Measurements from ENCODE around the gene PARG.
"Not testable (repeated sequence)": the region's sequence is repeated elsewhere in the genome, so short reads cannot be mapped to it uniquely, and the experiment has no call there.

PARG gene

GRCh38 chr10:49903829-49904228, 38.0 kb downstream of the PARG start:
- DNase-seq: not testable (repeated sequence)

- DNase-seq: not testable (repeated sequence)
These were observed 41.4 kb downstream of the PARG start for GRCh38 chr10:49900406-49900805.

- not testable (repeated sequence) for DNase-seq
These were observed 41.8 kb downstream of the PARG start for GRCh38 chr10:49899999-49900398.

- not testable (repeated sequence) for DNase-seq
These were observed 51.8 kb downstream of the PARG start for GRCh38 chr10:49890025-49890424.

- DNase-seq: not testable (repeated sequence)
These were observed 57.0 kb downstream of the PARG start for GRCh38 chr10:49884739-49885331.

GRCh38 chr10:49883852-49884251, 58.0 kb downstream of the PARG start:
- not testable (repeated sequence) for DNase-seq

- not testable (repeated sequence) for DNase-seq
These were observed 59.5 kb downstream of the PARG start for GRCh38 chr10:49882327-49882726.

GRCh38 chr10:49872740-49873139, 69.1 kb downstream of the PARG start:
- DNase-seq: not testable (repeated sequence)

GRCh38 chr10:49871462-49871861, 70.4 kb downstream of the PARG start:
- not testable (repeated sequence) for DNase-seq

GRCh38 chr10:49859933-49860332, 81.9 kb downstream of the PARG start:
- not testable (repeated sequence) for DNase-seq

- not testable (repeated sequence) for DNase-seq
These were observed 83.0 kb downstream of the PARG start for GRCh38 chr10:49858697-49859382.

GRCh38 chr10:49849520-49849919, 92.3 kb downstream of the PARG start:
- not testable (repeated sequence) for DNase-seq

GRCh38 chr10:49844775-49845595, 96.8 kb downstream of the PARG start:
- no peak for DNase-seq

- not testable (repeated sequence) for DNase-seq
These were observed 99.5 kb downstream of the PARG start for GRCh38 chr10:49842333-49842628.

GRCh38 chr10:49841615-49842332, 100.1 kb downstream of the PARG start:
- peak in 4 of 56 donors; percentile 4 to 15 (median 8) for DNase-seq

- no peak for DNase-seq
These were observed 104.1 kb downstream of the PARG start for GRCh38 chr10:49837685-49838084.

- DNase-seq: no peak
These were observed 104.8 kb downstream of the PARG start for GRCh38 chr10:49837051-49837478.

- no peak for DNase-seq
These were observed 106.9 kb downstream of the PARG start for GRCh38 chr10:49834976-49835375.

GRCh38 chr10:49834201-49834600, 107.6 kb downstream of the PARG start:
- DNase-seq: no peak

GRCh38 chr10:49833168-49833567, 108.7 kb downstream of the PARG start:
- DNase-seq: no peak

- DNase-seq: no peak
These were observed 110.3 kb downstream of the PARG start for GRCh38 chr10:49831352-49832035.

All from nucleus accumbens (tissue), 56 donors.